Measurements from ENCODE around the gene CHRM2.

- no peak for TF ChIP-seq CTCF (conservative IDR thresholded peaks at IDR 0.05; ENCODE audit: low read length)
- no peak for TF ChIP-seq EZH2phosphoT487 (IDR thresholded peaks at IDR 0.05; ENCODE audit: borderline replicate concordance, low read depth, low read length)
Observed at GRCh38 chr7:137000621-137001020, 132.2 kb downstream of the CHRM2 start.
